ENCODE data around the gene PAPPA2. TPM values are rescaled to one million over a fixed set of nuclear protein-coding genes. Genes with fewer than 3 reads are reported as not detected.

Gene PAPPA2
- total RNA-seq, 1 experiment from 2014 or later = 0.06 TPM

- Histone ChIP-seq H3K27ac (ENCODE audit: low read depth, low read length, poor library complexity, severe bottlenecking) (no peak overlapping the region), H3K36me3 (ENCODE audit: insufficient read depth, low read length, poor library complexity, severe bottlenecking) (no peaks in the 10 kb centered on the region), H3K4me3 (ENCODE audit: low read depth, low read length, poor library complexity, severe bottlenecking) (no peak overlapping the region), H3K9me3 (ENCODE audit: low read depth, low read length, poor library complexity, severe bottlenecking) (no peaks in the 10 kb centered on the region), H3K27me3 (replicated peaks; ENCODE audit: insufficient read depth, low read depth, low read length, poor library complexity) (no peaks in the 10 kb centered on the region), H3K4me1 (ENCODE audit: insufficient read depth, low read length, poor library complexity, severe bottlenecking) (no peaks in the 10 kb centered on the region)
- no peak for TF ChIP-seq EZH2 (IDR thresholded peaks at IDR 0.05; ENCODE audit: borderline replicate concordance, low read depth, low read length, poor library complexity, severe bottlenecking)
- no peak for TF ChIP-seq CTCF (conservative IDR thresholded peaks at IDR 0.05; ENCODE audit: low read depth, low read length)
- no peak for DNase-seq (ENCODE audit: low spot score)
- ChIA-PET CTCF (no interaction called here), POLR2A (ENCODE audit: low non-redundant PET) (no interaction called here)
- intact Hi-C loops (cut with micrococcal nuclease; ENCODE audit: unreplicated experiment) = loop anchor here (5.0 kb wide), 1 partner anchor 1062 kb away; no protein-coding TSS in a partner anchor
- BruUV-seq (replicated peaks) = no TSS peak
Measured at GRCh38 chr1:176884911-176885310, 421.9 kb downstream of the PAPPA2 start.

- intact Hi-C loops (cut with micrococcal nuclease; ENCODE audit: unreplicated experiment) = no loop called here
- Histone ChIP-seq H3K36me3 (ENCODE audit: insufficient read depth, low read length, poor library complexity, severe bottlenecking) (no peaks in the 10 kb centered on the region), H3K9me3 (ENCODE audit: low read depth, low read length, poor library complexity, severe bottlenecking) (no peaks in the 10 kb centered on the region), H3K27ac (ENCODE audit: low read depth, low read length, poor library complexity, severe bottlenecking) (no peak overlapping the region), H3K4me3 (ENCODE audit: low read depth, low read length, poor library complexity, severe bottlenecking) (no peak overlapping the region), H3K27me3 (replicated peaks; ENCODE audit: insufficient read depth, low read depth, low read length, poor library complexity) (no peaks in the 10 kb centered on the region), H3K4me1 (ENCODE audit: insufficient read depth, low read length, poor library complexity, severe bottlenecking) (no peaks in the 10 kb centered on the region)
- CTCF ChIA-PET = no interaction called here
- DNase-seq (ENCODE audit: low spot score) = no peak
- TF ChIP-seq EZH2 (IDR thresholded peaks at IDR 0.05; ENCODE audit: borderline replicate concordance, low read depth, low read length, poor library complexity, severe bottlenecking) (no peak), CTCF (conservative IDR thresholded peaks at IDR 0.05; ENCODE audit: low read depth, low read length) (no peak)
- POLR2A ChIA-PET (ENCODE audit: low non-redundant PET) = no interaction called here
- no TSS peak for BruUV-seq (replicated peaks)
Measured at GRCh38 chr1:176885341-176885740, 422.4 kb downstream of the PAPPA2 start.

- Histone ChIP-seq H3K9me3 (ENCODE audit: low read depth, low read length, poor library complexity, severe bottlenecking) (no peaks in the 10 kb centered on the region), H3K36me3 (ENCODE audit: insufficient read depth, low read length, poor library complexity, severe bottlenecking) (no peaks in the 10 kb centered on the region), H3K27ac (ENCODE audit: low read depth, low read length, poor library complexity, severe bottlenecking) (no peak overlapping the region), H3K4me3 (ENCODE audit: low read depth, low read length, poor library complexity, severe bottlenecking) (no peak overlapping the region), H3K27me3 (replicated peaks; ENCODE audit: insufficient read depth, low read depth, low read length, poor library complexity) (no peaks in the 10 kb centered on the region), H3K4me1 (ENCODE audit: insufficient read depth, low read length, poor library complexity, severe bottlenecking) (no peaks in the 10 kb centered on the region)
- ChIA-PET POLR2A (ENCODE audit: low non-redundant PET) (no interaction called here), CTCF (no interaction called here)
- DNase-seq (ENCODE audit: low spot score) = no peak
- intact Hi-C loops (cut with micrococcal nuclease; ENCODE audit: unreplicated experiment) = no loop called here
- TF ChIP-seq CTCF (conservative IDR thresholded peaks at IDR 0.05; ENCODE audit: low read depth, low read length) (no peak), EZH2 (IDR thresholded peaks at IDR 0.05; ENCODE audit: borderline replicate concordance, low read depth, low read length, poor library complexity, severe bottlenecking) (no peak)
- BruUV-seq (replicated peaks) = no TSS peak
Measured at GRCh38 chr1:176885751-176886150, 422.8 kb downstream of the PAPPA2 start.
